Measurements from ENCODE around the gene ZCCHC2. TPM values are rescaled to one million over a fixed set of nuclear protein-coding genes. Genes with fewer than 3 reads are reported as not detected.

ZCCHC2 gene
- total and polyA plus RNA-seq, 10 donors = 4.7 to 55.7 (median 30.1) TPM

- H3K36me3 ChIP-seq = peaks cover 2 to 97% (median 61%) of the 10 kb centered on the region in 6 donors
- DNase-seq = no peak
- no peaks in the 10 kb centered on the region for H3K9me3 ChIP-seq
- no peak overlapping the region for H3K4me3 ChIP-seq
- TF ChIP-seq POLR2AphosphoS5 (IDR thresholded peaks at IDR 0.05) (no peak), POLR2A (IDR thresholded peaks at IDR 0.05) (no peak), CTCF (IDR thresholded peaks at IDR 0.05 in 8 of 11, conservative IDR thresholded peaks at IDR 0.05 in 3 of 11) (no peak)
- peaks cover 6 to 22% (median 11%) of the 10 kb centered on the region in 6 donors for H3K4me1 ChIP-seq
- no peaks in the 10 kb centered on the region for H3K27me3 ChIP-seq (replicated peaks in 1 of 7)
- intact Hi-C loops (cut with DNase I; ENCODE audit: low total_unique reads) = no loop called here
- no peak overlapping the region for H3K27ac ChIP-seq
- WGBS, 5 donors = 92 to 98% (median 96%) methylated on average over 3 of the region's 3 CpGs
Observed at GRCh38 chr18:62555135-62555534, 32.3 kb downstream of the ZCCHC2 start.

GRCh38 chr18:62556397-62556796, 33.6 kb downstream of the ZCCHC2 start:
- WGBS, 5 donors = 75 to 87% (median 82%) methylated on average over 4 of the region's 4 CpGs

GRCh38 chr18:62558015-62558663, 35.3 kb downstream of the ZCCHC2 start:
- peaks cover 0 to 97% (median 64%) of the 10 kb centered on the region in 6 donors for H3K36me3 ChIP-seq
- intact Hi-C loops (cut with DNase I; ENCODE audit: low total_unique reads) = no loop called here
- peaks cover 6 to 22% (median 11%) of the 10 kb centered on the region in 6 donors for H3K4me1 ChIP-seq
- no peaks in the 10 kb centered on the region for H3K9me3 ChIP-seq
- DNase-seq = no peak
- H3K27ac ChIP-seq = no peak overlapping the region
- no peak overlapping the region for H3K4me3 ChIP-seq
- H3K27me3 ChIP-seq (replicated peaks in 1 of 7) = no peaks in the 10 kb centered on the region
- 74 to 83% (median 81%) methylated on average over 6 of the region's 6 CpGs for WGBS, 5 donors
- TF ChIP-seq CTCF (IDR thresholded peaks at IDR 0.05 in 8 of 11, conservative IDR thresholded peaks at IDR 0.05 in 3 of 11) = no peak
- TF ChIP-seq POLR2AphosphoS5 (IDR thresholded peaks at IDR 0.05) = no peak
- no peak for TF ChIP-seq POLR2A (IDR thresholded peaks at IDR 0.05)

More at GRCh38 chr18:62556397-62556796, 33.6 kb downstream of the ZCCHC2 start:
- intact Hi-C loops (cut with DNase I; ENCODE audit: low total_unique reads) = no loop called here
- Histone ChIP-seq H3K4me3 (no peak overlapping the region), H3K36me3 (peaks cover 0 to 97% (median 60%) of the 10 kb centered on the region in 6 donors), H3K4me1 (peaks cover 6 to 22% (median 11%) of the 10 kb centered on the region in 6 donors), H3K27me3 (replicated peaks in 1 of 7) (no peaks in the 10 kb centered on the region), H3K9me3 (no peaks in the 10 kb centered on the region), H3K27ac (peak overlapping the region in 1 of 8 donors; percentile 3)
- no peak for DNase-seq
- no peak for TF ChIP-seq POLR2AphosphoS5 (IDR thresholded peaks at IDR 0.05)
- TF ChIP-seq CTCF (IDR thresholded peaks at IDR 0.05 in 8 of 11, conservative IDR thresholded peaks at IDR 0.05 in 3 of 11) = no peak
- no peak for TF ChIP-seq POLR2A (IDR thresholded peaks at IDR 0.05)

GRCh38 chr18:62564044-62564443, 41.2 kb downstream of the ZCCHC2 start:
- 96 to 97% (median 97%) methylated on average over 3 of the region's 3 CpGs for WGBS, 5 donors
- H3K4me3 ChIP-seq = no peak overlapping the region
- intact Hi-C loops (cut with DNase I; ENCODE audit: low total_unique reads) = no loop called here
- no peak overlapping the region for H3K27ac ChIP-seq
- no peak for DNase-seq
- H3K27me3 ChIP-seq (replicated peaks in 1 of 7) = no peaks in the 10 kb centered on the region
- H3K9me3 ChIP-seq = no peaks in the 10 kb centered on the region
- H3K36me3 ChIP-seq = peaks cover 0 to 100% (median 71%) of the 10 kb centered on the region in 6 donors
- no peak for TF ChIP-seq CTCF (IDR thresholded peaks at IDR 0.05 in 8 of 11, conservative IDR thresholded peaks at IDR 0.05 in 3 of 11)
- no peak for TF ChIP-seq POLR2A (IDR thresholded peaks at IDR 0.05)
- no peaks in the 10 kb centered on the region for H3K4me1 ChIP-seq
